Upper lobe of left lung (tissue), 4 donors: ENCODE data around the gene IL1RL2.

Experiments used
- CTCF ChIP-seq, 6 experiments: fragments of 450-650 bp in 4 of 6; fragments of 200-600 bp in 2 of 6; sonication (generic) in 2 of 6; IDR thresholded peaks; one replicate each; pipeline ENCODE4 v1.5.1; 2016 to 2019; ENCODE audit warnings: antibody characterized with exemption in 6 of 6
- EP300 ChIP-seq, 4 donors: sonication (generic); formaldehyde crosslinking; IDR thresholded peaks; one replicate each; pipeline ENCODE4 v1.5.1; 2017; ENCODE audit warnings: antibody characterized with exemption in 4 of 4, control low read depth in 2 of 4
- POLR2A ChIP-seq, 4 donors: fragments of 450-650 bp; IDR thresholded peaks; one replicate each; pipeline ENCODE4 v1.5.1; 2016 to 2017; ENCODE audit warnings: antibody characterized with exemption in 4 of 4, mild to moderate bottlenecking in 2 of 4
- POLR2AphosphoS5 ChIP-seq, 2 donors: sonication (generic); formaldehyde crosslinking; IDR thresholded peaks; one replicate each; pipeline ENCODE4 v1.5.1; 2017; ENCODE audit warnings: antibody characterized with exemption in 2 of 2

GRCh38 chr2:102271844-102272243 is 85.0 kb downstream of the IL1RL2 start:
- TF ChIP-seq CTCF (IDR thresholded peaks at IDR 0.05) (no peak), EP300 (IDR thresholded peaks at IDR 0.05) (no peak), POLR2A (IDR thresholded peaks at IDR 0.05) (no peak), POLR2AphosphoS5 (IDR thresholded peaks at IDR 0.05) (no peak)
